Nephron progenitor cell (in vitro differentiated cells): ENCODE results near the gene ATXN2.

ENCODE experiments used
- DNase-seq: peaks from one replicate; pipeline ENCODE4 v3.0.0; 2021
- H3K27ac Mint-ChIP-seq: 2 replicates; pipeline ENCODE4 v1.8.0; 2021; ENCODE audit warnings: mild to moderate bottlenecking, moderate library complexity, mixed read lengths
- H3K27me3 Mint-ChIP-seq: 2 replicates; pipeline ENCODE4 v1.8.0; 2021; ENCODE audit warnings: mild to moderate bottlenecking, low read depth, mixed read lengths; ENCODE audit not compliant: poor library complexity
- H3K36me3 Mint-ChIP-seq: 2 replicates; pipeline ENCODE4 v1.8.0; 2021; ENCODE audit warnings: low read depth, mixed read lengths
- H3K4me1 Mint-ChIP-seq: 2 replicates; pipeline ENCODE4 v1.8.0; 2021; ENCODE audit warnings: mixed read lengths
- H3K4me3 Mint-ChIP-seq: 2 replicates; pipeline ENCODE4 v1.8.0; 2021; ENCODE audit warnings: mild to moderate bottlenecking, moderate library complexity, mixed read lengths
- H3K9me3 Mint-ChIP-seq: 2 replicates; pipeline ENCODE4 v1.8.0; 2021; ENCODE audit warnings: mild to moderate bottlenecking, moderate library complexity, mixed read lengths
- TF ChIP-seq, protein P1 (sequence below): fragments of 200-600 bp; sonication (generic); IDR thresholded peaks from 2 replicates; pipeline ENCODE4 v1.5.0; 2021; ENCODE audit warnings: antibody characterized with exemption

ATXN2 gene

DNA sequence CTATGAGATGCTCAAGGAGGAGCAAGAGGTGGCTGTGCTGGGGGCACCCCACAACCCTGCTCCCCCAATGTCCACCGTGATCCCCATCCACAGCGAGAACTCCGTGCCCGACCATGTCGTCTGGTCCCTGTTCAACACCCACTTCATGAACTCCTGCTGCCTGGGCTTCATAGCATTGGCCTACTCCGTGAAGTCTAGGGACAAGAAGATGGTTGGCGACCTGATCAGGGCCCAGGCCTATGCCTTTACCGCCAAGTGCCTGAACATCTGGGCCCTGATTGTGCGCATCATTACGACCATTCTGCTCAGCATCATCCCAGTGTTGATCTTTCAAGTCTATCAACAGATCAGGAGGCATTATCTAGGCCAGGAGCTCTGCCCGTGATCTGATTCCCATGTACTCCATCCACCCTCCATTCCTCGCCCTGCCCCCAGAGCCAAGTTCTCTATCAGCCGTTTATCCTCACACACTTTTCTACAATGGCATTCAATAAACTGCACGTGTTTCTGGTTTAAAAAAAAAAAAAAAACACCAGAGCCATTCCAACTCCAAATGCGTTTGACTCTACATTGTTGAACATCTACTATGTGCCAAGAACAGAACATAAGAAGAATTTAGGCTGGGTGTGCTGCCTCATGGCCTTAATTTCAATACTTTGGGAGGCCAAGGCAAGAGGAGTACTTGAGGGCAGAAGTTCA is 17.5 kb downstream of the ATXN2 start:
- TF ChIP-seq, protein P1, sequence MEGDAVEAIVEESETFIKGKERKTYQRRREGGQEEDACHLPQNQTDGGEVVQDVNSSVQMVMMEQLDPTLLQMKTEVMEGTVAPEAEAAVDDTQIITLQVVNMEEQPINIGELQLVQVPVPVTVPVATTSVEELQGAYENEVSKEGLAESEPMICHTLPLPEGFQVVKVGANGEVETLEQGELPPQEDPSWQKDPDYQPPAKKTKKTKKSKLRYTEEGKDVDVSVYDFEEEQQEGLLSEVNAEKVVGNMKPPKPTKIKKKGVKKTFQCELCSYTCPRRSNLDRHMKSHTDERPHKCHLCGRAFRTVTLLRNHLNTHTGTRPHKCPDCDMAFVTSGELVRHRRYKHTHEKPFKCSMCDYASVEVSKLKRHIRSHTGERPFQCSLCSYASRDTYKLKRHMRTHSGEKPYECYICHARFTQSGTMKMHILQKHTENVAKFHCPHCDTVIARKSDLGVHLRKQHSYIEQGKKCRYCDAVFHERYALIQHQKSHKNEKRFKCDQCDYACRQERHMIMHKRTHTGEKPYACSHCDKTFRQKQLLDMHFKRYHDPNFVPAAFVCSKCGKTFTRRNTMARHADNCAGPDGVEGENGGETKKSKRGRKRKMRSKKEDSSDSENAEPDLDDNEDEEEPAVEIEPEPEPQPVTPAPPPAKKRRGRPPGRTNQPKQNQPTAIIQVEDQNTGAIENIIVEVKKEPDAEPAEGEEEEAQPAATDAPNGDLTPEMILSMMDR = no peak
- no peaks in the 10 kb centered on the region for H3K27me3 Mint-ChIP-seq
- no peak overlapping the region for H3K27ac Mint-ChIP-seq
- H3K9me3 Mint-ChIP-seq = peaks cover 3% of the 10 kb centered on the region
- no peak for DNase-seq
- no peaks in the 10 kb centered on the region for H3K4me1 Mint-ChIP-seq
- H3K36me3 Mint-ChIP-seq = peaks cover 55% of the 10 kb centered on the region
- no peak overlapping the region for H3K4me3 Mint-ChIP-seq

DNA sequence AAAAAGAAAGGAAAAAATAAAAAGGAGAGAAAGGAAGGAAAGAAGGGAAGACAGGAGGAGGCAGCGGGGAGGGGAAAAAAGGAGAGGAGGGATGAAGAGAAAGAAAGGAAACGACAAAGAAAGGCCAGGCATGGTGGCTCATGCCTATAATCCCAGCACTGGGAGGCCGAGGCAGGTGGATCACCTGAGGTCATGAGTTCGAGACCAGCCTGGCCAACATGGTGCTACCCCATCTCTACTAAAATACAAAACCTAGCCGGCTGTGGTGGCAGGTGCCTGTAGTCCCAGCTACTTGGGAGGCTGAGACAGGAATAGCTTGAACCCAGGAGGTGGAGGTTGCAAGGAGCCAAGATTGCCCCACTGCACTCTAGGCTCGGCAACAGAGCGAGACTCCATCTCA is 18.4 kb downstream of the ATXN2 start:
- Mint-ChIP-seq H3K4me3 (no peak overlapping the region), H3K9me3 (peaks cover 3% of the 10 kb centered on the region), H3K4me1 (no peaks in the 10 kb centered on the region), H3K27ac (no peak overlapping the region), H3K36me3 (peaks cover 53% of the 10 kb centered on the region), H3K27me3 (no peaks in the 10 kb centered on the region)
- no peak for DNase-seq
- TF ChIP-seq, protein P1 = no peak

DNA sequence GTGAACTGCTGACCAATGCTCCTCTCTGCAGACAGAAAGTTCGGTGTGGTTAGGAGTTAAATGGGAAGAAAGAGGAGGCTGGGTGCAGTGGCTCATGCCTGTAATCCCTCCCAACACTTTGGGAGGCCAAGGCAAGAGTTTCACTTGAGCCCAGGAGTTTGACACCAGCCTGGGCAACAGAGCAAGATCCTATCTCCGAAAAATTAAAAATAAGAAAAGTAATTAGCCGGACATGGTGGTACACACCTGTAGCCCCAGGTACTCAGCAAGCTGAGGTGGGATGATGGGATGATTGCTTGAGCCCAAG is 19.0 kb downstream of the ATXN2 start:
- Mint-ChIP-seq H3K27me3 (no peaks in the 10 kb centered on the region), H3K27ac (no peak overlapping the region), H3K36me3 (peaks cover 52% of the 10 kb centered on the region), H3K4me3 (no peak overlapping the region), H3K4me1 (no peaks in the 10 kb centered on the region), H3K9me3 (peaks cover 3% of the 10 kb centered on the region)
- TF ChIP-seq, protein P1 = no peak
- no peak for DNase-seq

DNA sequence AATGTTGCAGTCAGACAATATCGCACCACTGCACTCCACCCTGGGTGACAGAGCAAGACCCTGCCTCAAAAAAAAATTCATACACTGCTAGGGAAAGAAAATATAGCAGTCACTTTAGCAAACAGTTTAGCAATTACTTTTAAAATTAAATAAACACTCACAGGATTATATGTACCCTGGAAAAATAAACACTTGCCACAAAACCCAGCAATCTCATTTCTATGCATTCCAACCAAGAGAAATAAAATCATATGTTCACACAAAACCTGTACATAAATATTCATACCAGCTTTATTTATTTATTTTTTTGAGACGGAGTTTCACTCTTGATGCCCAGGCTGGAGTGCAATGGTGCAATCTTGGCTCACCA is 20.2 kb downstream of the ATXN2 start:
- H3K4me1 Mint-ChIP-seq = peaks cover 8% of the 10 kb centered on the region
- H3K4me3 Mint-ChIP-seq = no peak overlapping the region
- H3K36me3 Mint-ChIP-seq = peaks cover 48% of the 10 kb centered on the region
- peaks cover 3% of the 10 kb centered on the region for H3K9me3 Mint-ChIP-seq
- no peak overlapping the region for H3K27ac Mint-ChIP-seq
- TF ChIP-seq, protein P1 = no peak
- DNase-seq = no peak
- H3K27me3 Mint-ChIP-seq = no peaks in the 10 kb centered on the region

DNA sequence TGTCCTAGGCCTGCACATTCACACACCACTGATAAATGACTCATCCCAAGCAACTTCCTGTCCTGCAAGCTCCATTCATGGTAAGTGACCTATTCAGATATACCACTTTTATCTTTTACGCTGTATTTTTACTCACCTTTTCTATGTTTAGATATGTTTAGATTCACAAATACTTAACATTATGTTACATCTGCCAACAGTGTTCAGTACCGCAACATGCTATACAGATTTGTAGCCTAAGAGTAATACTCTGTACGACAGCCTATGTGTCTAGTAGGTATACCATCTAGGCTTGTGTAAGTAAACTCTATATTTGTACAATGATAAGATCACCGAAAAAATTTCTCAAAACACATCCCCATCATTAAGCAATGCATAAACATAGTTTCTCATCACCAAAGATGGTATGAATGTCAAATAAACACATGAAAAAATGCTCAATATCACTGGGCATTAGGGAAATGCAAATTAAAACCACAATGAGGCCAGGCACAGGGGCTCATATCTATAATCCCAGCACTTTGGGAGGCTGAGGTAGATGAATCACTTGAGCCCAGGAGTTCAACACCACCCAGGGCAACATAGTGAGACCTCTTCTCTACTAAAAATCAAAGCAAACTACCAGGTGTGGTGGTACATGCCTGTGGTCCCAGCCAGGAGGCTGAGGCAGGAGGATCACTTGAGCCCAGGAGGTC is 20.7 kb downstream of the ATXN2 start:
- TF ChIP-seq, protein P1 = no peak
- Mint-ChIP-seq H3K4me3 (no peak overlapping the region), H3K27me3 (no peaks in the 10 kb centered on the region), H3K36me3 (peaks cover 48% of the 10 kb centered on the region), H3K9me3 (peaks cover 3% of the 10 kb centered on the region), H3K27ac (no peak overlapping the region), H3K4me1 (peaks cover 11% of the 10 kb centered on the region)
- no peak for DNase-seq
